GM18520 (cell line): ENCODE results near the gene ZBED1.
"Not testable (repeated sequence)": the region's sequence is repeated elsewhere in the genome, so short reads cannot be mapped to it uniquely, and the experiment has no call there.

Source experiments
- ATAC-seq: cut with Tn5 transposase; IDR thresholded peaks from one replicate; pipeline ENCODE4 v1.9.1; 2021; ENCODE audit not compliant: unreplicated experiment

ZBED1 gene

DNA sequence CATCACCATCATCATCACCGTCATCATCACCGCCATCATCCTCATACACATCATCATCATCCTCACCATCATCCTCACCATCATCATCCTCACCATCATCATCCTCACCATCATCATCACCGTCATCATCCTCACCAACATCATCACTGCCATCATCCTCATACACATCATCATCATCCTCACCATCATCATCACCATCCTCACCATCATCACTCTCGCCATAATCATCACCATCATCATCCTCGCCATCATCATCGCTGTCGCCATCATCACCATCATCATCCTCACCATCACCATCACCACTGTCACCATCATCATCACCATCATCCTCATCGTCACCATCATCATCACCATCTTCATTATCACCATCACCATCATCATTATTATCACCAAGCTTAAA is 19.8 kb upstream of the ZBED1 start:
- ATAC-seq, result no peak

DNA sequence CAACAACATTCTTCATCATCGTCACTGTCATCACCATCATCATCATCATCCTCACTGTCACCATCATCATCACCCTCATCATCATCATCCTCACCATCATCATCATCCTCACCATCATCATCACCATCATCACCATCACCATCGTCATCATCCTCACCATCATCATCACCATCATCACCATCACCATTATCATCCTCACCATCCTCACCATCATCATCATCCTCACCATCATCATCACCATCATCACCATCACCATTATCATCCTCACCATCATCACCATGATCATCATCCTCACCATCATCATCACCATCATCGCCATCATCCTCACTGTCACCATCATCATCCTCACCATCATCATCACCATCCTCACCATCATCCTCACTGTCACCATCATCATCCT is 18.9 kb upstream of the ZBED1 start:
- not testable (repeated sequence) for ATAC-seq

DNA sequence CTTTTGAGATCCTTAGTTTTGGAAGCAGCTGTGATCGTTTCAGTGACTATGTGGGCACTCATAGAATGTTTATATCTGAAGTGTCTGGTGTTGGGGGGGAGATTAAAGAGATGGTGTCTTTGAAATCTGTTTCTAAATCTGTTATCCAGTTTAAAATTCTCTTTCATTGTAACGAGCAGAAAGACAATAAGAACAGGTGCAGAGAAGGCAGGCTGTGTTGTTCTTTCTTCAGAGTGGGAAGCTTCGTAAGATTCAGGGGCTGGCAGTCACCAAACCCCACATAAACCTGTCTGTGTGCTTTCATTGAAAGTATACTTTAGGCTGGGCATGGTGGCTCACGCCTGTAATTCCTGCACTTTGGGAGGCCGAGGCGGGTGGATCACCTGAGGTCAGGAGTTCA is 16.3 kb upstream of the ZBED1 start:
- ATAC-seq, result no peak

DNA sequence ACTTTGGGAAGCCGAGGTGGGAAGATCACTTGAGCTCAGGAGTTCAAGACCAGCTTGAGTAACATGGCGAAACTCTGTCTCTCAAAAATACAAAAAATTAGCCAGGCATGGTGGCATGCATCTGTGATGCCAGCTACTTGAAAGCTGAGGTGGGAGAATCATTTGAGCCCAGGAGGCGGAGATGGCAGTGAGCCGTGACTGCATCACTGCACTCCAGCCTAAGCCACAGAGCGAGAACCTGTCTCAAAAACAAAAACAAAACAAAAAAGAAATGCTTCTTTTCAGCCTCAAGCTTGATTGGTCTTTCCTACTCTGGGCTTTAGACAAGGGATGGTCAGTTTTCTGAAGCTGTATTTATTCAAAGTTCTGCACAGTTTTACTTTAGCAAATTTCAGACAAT is 15.8 kb upstream of the ZBED1 start:
- no peak for ATAC-seq

DNA sequence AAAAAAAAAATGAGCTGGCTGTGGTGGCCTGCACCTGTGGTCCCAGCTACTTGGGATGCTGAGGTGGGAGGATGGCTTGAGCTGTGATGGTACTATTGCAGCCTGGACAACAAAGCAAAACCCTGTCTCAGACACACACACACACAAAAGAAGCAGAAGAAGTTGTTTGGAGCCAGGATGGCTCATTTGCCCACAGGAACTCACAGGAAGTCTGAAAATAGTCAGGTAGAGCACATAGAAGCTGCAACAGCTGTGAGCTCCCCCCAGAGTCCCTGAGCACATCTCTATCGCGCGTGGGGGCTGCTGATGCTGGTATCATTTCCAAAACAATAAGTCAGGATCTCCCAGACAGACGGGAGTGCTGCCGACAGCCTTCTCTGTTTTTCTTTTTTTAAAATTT is 13.4 kb upstream of the ZBED1 start:
- ATAC-seq, result no peak

DNA sequence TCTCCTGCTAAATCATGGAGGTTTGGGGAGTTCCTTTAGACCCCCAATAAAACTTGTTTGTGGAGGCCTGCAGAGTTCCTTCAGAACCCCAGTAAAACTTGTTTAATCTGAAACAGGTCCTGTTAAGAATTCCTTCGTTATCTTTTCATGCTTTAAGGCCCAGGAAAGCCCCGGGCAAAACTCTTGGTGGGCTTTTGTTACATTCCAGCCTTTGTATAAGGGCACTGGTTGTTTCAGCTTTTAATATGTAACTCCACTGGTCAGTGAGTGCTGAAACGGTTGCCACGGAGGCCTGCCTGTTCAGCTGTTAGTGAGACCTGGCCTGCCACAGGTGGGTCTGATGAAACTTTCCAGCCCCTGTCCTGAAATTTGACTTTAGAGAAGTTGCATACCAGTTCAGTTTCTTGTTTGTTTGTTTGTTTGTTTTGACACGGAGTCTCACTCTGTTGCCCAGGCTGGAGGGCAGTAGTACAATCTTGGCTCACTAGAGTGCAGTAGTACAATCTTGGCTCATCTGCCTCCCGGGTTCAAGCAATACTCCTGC is 12.4 kb upstream of the ZBED1 start:
- no peak for ATAC-seq

DNA sequence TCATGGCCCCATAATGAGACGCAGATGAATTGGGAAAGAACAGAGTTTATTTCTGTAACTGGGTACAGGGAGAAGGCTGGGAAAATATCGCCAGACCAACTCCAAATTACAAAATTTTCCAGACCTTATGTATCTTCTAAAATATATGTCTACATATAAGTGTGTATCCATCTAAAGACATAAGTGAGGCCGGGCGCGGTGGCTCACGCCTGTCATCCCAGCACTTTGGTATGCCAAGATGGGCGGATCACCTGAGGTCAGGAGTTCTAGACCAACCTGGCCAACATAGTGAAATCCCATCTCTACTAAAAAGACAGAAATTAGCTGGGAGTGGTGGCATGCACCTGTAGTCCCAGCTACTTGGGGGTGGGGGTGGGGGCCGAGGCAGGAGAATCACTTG is 11.7 kb upstream of the ZBED1 start:
- ATAC-seq, result no peak

DNA sequence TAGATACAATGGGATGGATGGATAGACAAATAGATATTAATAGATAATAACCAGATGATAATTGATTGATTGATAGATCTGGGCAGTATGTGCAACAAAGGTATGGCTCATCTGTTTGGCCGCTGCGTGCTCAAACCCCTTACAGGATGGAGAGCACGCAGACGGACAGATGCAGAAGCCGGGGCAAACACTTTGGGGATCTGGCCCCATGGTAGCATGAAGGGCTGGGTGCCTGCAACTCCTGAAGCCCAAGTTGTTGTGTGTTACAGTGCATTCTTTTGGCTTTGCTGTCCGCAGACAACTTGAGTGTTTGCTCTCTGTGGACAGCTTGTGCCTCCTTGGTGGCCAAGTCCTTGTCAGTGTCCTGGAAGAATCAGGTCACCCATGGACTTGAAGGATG is 10.6 kb upstream of the ZBED1 start:
- no peak for ATAC-seq

DNA sequence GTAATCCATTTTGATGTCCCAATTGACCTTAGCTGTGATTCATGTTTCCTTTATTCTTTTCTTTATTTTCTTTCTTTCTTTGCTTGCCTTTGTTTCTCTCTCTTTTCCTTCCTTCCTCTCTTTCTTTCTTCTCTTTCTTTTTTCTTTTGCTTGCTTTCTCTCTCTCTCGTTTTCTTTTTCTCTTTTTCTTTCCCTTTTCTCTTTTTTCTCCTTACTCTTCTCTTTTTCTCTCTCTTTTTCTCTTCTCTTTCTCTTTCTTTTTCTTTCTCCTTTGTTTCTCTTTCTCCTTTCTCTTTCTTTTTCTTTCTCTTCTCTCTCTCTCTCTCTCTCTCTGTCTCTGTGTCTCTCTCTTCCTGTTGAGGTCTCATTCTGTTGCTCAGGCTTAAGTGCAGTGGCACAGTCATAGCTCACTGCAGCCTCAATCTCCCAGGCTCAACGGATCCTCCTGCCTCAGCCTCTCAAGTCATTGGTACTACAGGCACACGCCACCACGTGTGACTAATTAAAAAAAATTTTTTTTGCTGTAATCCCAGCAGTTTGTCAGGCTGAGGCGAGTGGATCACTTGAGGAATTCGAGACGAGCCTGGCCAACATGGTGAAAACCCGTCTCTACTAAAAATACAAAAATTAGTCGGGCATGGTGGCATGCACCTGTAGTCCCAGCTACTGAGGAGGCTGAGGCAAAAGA is 8.0 kb upstream of the ZBED1 start:
- ATAC-seq, result no peak

DNA sequence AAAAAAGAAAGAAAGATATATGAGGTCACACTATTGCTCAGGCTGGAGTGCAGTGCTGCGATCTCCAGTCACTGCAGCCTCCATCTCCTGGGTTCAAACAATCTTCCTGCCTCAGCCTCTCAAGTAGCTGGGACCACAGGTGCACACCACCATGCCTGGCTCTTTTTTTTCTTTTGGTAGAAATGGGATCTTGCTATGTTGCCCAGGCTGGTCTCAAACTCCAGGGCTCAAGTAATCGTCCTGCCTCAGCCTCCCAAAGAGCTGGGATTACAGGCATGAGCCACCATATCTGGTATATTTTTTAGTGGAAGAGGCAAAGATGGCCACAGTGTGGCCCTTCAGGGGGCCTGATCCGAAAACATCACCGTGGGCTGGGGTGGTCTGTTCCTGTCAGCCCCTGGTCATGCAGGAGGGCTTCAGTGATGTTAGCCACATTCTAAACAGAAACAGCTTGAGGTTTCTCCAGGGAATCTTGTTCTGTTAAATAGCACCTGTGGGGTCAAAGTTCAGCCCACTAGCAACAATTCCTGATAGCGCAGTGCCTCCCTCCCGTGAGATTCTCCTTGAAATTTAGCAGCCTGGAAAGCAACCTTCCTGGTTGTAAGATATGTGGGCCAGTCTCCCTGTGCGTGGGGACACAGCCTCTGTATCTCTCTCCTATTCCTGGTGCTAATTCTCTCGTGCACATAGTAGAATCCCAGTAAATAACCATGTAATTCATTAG is 7.3 kb upstream of the ZBED1 start:
- ATAC-seq, result no peak

DNA sequence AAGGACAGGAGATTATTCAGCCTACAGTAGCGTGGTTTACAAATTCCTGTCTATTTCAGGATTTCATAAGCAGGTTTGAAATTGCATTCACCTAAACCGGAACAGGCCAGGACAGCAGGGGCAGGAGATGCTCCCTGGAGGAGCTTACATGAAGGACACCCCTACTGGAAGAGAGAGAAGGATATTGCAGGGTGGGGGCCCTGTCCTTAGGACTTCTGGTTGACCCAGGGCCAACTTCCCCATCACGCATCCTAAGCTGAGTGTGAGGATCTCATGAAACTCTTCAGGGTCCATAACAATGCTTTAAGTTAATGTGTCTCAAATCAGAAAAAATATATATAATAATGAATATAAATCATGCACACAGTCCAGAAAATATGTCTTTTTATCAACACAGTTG is 6.4 kb upstream of the ZBED1 start:
- ATAC-seq, result no peak

DNA sequence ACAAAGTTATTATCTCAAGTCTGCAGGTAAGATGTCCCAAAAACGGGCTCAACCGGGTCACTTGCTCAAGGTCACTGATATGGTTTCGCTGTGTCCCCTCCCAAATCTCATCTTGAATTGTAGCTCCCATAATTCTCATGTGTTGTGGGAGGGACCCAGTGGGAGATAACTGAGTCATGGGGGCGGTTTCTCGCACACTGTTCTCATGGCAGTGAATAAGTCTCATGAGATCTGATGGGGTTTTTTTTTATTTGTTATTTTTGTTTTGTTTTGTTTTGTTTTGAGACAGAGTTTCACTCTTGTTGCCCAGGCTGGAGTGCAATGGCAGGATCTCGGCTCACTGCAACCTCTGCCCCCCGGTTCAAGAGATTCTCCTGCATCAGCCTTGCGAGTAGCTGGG is 4.6 kb upstream of the ZBED1 start:
- not testable (repeated sequence) for ATAC-seq

DNA sequence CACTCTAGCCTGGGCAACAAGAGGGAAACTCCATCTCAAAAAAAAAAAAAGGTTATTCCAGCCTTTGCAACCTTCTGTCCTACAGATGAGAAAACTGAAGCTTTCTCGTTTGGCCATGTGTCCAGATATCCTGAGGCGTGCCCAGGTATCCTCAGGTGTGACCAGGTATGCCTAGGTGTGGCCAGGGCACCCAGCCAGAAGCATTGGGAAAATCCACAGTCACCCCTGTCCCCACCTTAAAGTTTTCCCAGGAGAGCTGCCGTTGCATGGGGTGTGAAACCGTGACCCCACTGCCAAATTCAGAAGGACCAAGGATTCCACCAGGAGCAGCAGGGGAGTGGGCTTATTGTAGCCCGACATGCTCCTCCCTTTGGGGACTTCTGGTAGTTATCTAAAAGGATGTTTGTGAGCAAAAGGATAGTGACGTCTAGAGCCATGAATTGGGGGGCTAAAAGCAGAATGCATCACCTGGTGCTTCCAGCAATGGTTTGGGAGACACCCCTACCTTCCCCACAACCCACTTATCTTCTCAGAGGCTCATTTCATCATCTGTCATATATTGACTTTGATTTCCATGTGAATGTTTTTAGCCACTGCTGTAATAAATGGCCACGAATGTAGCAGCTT is 4.0 kb upstream of the ZBED1 start:
- ATAC-seq, result no peak

DNA sequence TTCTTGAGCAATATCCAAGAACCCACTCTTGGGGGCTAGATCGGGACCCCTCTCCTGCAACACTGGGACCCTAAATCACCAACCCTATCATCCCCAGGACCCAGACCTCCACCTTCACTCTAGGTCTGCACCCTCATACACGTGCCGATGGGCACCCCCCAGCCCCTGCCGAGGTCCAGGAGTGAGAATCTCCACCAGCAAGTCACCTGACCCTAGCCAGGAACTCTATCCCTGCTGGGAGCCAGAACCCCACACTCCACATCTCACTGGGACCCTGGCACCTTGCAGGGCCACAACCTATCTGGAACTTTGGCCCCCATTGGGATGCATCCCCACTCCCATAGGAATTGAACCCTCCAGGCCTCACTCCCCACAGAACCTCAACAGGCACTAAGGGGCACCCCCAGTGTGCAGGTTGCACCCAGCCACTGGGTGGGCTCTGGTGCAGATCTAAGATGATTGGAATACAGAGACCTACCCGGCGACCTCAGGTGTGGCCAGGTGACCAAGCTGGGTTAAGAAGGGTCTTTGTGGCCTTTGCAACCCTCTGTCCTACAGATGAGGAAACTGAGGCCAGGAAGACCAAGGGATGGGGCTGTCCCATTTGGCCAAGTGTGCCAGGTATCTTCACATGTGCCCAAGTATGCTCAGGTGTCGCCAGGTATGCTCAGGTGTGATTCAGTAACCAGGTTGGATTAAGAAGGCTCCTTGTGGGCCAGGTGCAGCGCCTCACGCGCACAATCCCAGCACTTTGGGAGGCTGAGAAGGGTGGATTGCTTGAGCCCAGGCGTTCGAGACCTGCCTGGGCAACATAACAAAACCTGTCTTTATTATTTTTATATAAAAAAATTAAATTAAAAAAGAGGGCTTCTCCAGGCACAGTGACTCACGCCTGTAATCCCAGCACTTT is 3.1 kb upstream of the ZBED1 start:
- ATAC-seq, result no peak

DNA sequence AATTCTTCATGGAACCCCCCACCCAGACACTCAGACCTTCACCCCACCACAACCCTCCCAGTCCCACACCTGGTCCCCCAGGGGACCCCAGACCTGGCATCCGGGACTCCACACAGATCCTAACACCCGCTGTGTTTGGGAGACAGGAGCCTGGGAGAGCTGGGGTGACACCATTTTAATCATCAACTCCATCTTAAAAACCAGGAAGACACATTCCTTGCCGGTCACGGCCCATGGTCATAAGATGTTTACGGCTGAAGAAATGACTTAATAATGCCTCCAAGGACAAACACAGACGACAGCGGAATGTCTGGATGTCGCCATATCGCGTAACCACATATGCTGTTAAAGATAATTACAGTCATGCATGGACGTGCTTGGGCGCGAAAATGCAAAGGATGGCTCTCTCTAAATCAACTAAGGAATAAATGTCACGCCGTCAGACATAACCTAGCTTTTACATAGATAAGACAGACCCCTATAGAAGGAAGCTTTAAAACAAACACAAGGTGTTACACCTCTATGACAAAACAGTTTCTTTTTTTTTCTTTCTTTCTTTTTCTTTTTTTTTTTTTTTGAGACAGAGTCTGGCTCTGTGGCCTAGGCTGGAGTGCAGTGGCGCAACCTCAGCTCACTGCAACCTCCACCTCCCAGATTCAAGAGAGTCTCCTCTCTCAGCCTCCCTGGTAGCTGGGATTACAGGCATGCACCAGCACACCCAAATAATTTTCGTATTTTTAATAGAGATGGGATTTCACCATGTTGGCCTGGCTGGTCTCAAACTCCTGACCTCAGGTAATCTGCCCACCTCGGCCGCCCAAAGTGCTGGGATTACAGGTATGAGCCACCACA is 2.1 kb upstream of the ZBED1 start:
- no peak for ATAC-seq

DNA sequence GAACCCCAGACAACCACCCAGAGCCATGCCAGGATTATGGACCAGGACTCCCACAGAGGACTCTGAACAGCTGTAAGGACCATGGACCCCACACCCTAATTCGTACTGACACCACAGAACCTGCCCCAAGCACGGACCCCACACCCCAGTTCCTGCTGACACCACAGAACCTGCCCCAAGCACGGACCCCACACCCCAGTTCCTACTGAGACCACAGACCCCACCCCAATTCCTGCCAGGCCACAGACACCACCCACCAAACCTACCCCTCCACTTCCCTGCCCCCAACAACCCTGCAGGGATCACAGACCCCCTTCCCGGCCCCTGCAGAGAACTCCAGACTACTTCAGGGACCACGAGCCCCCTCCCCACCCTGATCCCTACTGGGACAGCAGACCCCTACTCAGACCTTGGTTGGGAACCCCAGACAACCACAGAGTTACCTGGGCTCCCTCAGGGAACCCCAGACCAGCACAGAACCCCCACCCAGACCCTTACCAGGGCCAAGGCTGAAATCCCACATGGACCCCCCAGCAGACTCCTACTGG is 1.4 kb upstream of the ZBED1 start:
- no peak for ATAC-seq

DNA sequence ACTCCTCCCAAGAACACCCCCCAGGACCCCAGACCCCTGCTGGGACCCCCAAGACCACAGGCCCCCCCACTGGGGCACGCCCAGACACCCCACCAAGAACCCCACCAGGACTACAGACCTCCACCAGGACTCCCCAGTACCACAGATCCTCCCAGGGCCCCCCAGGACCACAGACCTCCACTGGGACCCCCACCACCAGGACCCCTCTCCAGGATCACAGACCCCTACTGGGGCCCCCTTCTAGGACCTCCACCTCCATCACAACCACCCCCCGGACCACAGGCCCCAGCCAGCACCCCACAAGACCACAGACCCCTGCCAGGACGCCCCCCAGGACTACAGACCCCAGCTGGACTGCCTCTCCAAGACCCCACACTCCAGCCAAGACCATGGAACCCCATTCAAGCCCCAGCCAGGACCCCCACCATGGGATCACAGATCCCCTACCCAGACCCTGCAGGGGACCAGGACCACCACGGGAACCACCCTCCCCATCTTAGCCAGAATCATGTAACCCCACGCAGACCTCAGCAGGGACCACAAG is 855 bp upstream of the ZBED1 start:
- ATAC-seq, result no peak

DNA sequence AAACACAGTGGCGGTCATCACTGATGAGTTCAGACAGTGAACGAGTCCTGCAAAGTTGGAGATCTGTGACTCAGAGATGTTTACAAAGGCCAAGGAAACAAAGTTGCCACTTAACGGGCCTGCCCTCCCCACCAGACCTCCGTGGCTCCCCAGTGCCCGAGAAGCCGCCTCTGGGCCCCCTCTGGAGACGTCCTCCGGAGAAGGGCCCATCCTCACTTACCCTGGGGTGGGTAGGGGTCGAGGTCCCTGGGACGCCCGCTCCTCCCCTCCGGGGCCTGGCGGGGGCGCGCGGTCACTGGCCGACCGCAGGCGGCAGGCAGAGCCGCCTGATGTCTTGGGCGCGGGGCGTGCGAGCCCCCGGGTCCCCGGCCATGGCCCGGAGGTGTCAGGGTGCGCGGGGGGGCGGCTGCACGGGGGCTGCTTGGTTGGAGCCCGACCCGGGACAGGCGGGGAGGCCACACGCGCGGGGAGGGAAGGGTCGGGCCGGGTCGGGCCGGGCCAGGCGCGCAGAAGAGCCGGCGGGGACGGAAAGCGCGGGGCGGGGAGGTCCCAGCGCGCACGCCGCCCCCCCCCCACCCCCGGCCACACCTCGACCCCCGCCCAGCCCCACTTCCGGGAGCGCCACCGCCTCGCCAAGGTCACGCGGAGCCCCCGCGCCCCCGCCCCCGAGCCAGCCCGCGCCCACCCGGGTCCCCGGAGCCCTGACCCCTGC is 529 bp downstream of the ZBED1 start:
- ATAC-seq, result no peak

DNA sequence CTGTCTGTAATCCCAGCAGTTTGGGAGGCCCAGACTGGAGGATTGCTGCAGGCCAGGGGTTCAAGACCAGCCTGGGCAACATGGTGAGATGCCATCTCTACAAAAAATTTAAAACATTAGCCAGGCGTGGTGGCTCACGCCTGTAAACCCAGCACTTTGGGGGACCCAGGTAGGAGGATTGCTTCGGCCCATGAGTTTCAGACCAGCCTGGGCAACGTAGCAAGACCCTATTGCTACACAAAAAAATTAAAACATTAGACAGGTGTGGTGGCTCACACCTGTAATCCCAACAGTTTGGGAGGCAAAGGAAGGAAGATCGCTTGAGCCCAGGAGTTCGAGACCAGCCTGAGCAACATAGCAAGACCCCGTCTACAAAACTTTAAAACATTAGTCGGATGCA is 1.3 kb downstream of the ZBED1 start:
- ATAC-seq, result no peak
